A673 (cell line): Measurements from ENCODE around the gene IQCK. TPM values are rescaled to one million over a fixed set of nuclear protein-coding genes. Genes with fewer than 3 reads are reported as not detected.

Source experiments
- BruUV-seq: library from RNA; stranded (reverse); fragments of 400-500 nt; replicated peaks from 2 replicates; lab custom pipeline; 2021; lab: Mats Ljungman, UMichigan
- CTCF ChIA-PET: fragments of 300-600 bp; sonication (Branson Sonifier 250); formaldehyde crosslinking; loops from one replicate; lab custom pipeline; 2022; ENCODE audit warnings: antibody characterized with exemption; lab: Charles Lee
- POLR2A ChIA-PET: fragments of 300-600 bp; sonication (Branson Sonifier 250); formaldehyde crosslinking; loops from one replicate; lab custom pipeline; 2022; ENCODE audit warnings: antibody characterized with exemption; ENCODE audit not compliant: low non-redundant PET; lab: Charles Lee
- DNase-seq: peaks from one replicate; pipeline ENCODE4 v3.0.0-alpha.2; 2015; ENCODE audit warnings: low spot score
- H3K27ac ChIP-seq: fragments of 200-600 bp; sonication (generic); 2 replicates; pipeline ENCODE4 v1.5.1; 2016; ENCODE audit warnings: mixed run types, low read depth, mild to moderate bottlenecking, mixed read lengths, antibody characterized with exemption, low read length; ENCODE audit not compliant: poor library complexity, severe bottlenecking
- H3K27me3 ChIP-seq: fragments of 200-600 bp; sonication (generic); replicated peaks from 2 replicates; pipeline ENCODE4 v1.6.1; 2017; ENCODE audit warnings: mixed run types, low read depth, mild to moderate bottlenecking, mixed read lengths, antibody characterized with exemption, low read length; ENCODE audit not compliant: insufficient read depth, poor library complexity
- H3K36me3 ChIP-seq: fragments of 200-600 bp; sonication (generic); 2 replicates; pipeline ENCODE4 v1.6.1; 2016; ENCODE audit warnings: mixed run types, mild to moderate bottlenecking, mixed read lengths, antibody characterized with exemption, low read length; ENCODE audit not compliant: insufficient read depth, poor library complexity, severe bottlenecking
- H3K4me1 ChIP-seq: fragments of 200-600 bp; sonication (generic); 2 replicates; pipeline ENCODE4 v1.6.1; 2017; ENCODE audit warnings: mixed run types, mild to moderate bottlenecking, mixed read lengths, antibody characterized with exemption, low read length; ENCODE audit not compliant: insufficient read depth, poor library complexity, severe bottlenecking
- H3K4me3 ChIP-seq: fragments of 200-600 bp; sonication (generic); 2 replicates; pipeline ENCODE4 v1.5.1; 2016; ENCODE audit warnings: low read depth, mixed run types, mild to moderate bottlenecking, mixed read lengths, low read length; ENCODE audit not compliant: poor library complexity, severe bottlenecking
- H3K9me3 ChIP-seq: fragments of 200-600 bp; sonication (generic); 2 replicates; pipeline ENCODE4 v1.6.1; 2016; ENCODE audit warnings: mixed run types, low read depth, mild to moderate bottlenecking, mixed read lengths, antibody characterized with exemption, low read length; ENCODE audit not compliant: poor library complexity, severe bottlenecking
- EZH2 ChIP-seq: fragments of 200-600 bp; sonication (generic); IDR thresholded peaks from 2 replicates; pipeline ENCODE4 v1.6.1; 2017; ENCODE audit warnings: borderline replicate concordance, low read depth, mild to moderate bottlenecking, mixed read lengths, antibody characterized with exemption, low read length; ENCODE audit not compliant: poor library complexity, severe bottlenecking
- intact Hi-C: fragments of 100-400 bp; cut with micrococcal nuclease; formaldehyde crosslinking; loops from one replicate; pipeline ENCODE4 v1.10.0; 2022; ENCODE audit not compliant: unreplicated experiment
- total RNA-seq: library from RNA; stranded (reverse); gene quantifications from 2 replicates; pipeline ENCODE4 v1.2.3, GENCODE V29; 2021
- TF ChIP-seq, protein P1 (sequence below): fragments of 300-800, 200-600 bp; sonication (generic); conservative IDR thresholded peaks from 2 replicates; pipeline ENCODE4 v1.5.1; 2017; ENCODE audit warnings: low read depth, mild to moderate bottlenecking, antibody characterized with exemption, low read length, moderate library complexity, mixed read lengths

Gene IQCK
- total RNA-seq, 1 experiment from 2014 or later, result 11.2 TPM

DNA sequence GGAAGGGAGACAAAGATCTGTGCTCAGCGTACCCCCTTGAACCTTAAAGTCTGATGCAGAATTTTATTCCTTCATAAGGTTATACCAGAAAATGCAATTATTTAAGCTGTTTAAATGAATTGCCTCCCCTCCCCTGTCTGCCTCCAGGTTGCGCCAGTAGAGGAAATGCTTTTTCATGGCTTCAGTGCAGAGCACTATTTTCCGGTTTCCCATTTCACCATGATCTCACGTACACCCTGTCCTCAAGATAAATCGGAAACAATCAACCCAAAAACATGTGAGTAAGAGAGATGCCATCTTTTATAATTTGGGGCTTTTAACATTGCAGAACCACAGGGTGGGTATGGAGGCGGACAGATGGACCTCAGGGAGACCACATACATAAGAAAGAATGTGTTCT is 15.5 kb downstream of the IQCK start:
- H3K27ac ChIP-seq, result no peak overlapping the region
- no TSS peak for BruUV-seq
- H3K4me1 ChIP-seq, result no peaks in the 10 kb centered on the region
- no peak for DNase-seq
- CTCF ChIA-PET, result interaction anchor here (0.6 kb wide), 1 partner anchor 14 kb away, joined by 3 read pairs; no protein-coding TSS in a partner anchor
- H3K27me3 ChIP-seq, result no peaks in the 10 kb centered on the region
- no peak overlapping the region for H3K4me3 ChIP-seq
- TF ChIP-seq, protein P1, sequence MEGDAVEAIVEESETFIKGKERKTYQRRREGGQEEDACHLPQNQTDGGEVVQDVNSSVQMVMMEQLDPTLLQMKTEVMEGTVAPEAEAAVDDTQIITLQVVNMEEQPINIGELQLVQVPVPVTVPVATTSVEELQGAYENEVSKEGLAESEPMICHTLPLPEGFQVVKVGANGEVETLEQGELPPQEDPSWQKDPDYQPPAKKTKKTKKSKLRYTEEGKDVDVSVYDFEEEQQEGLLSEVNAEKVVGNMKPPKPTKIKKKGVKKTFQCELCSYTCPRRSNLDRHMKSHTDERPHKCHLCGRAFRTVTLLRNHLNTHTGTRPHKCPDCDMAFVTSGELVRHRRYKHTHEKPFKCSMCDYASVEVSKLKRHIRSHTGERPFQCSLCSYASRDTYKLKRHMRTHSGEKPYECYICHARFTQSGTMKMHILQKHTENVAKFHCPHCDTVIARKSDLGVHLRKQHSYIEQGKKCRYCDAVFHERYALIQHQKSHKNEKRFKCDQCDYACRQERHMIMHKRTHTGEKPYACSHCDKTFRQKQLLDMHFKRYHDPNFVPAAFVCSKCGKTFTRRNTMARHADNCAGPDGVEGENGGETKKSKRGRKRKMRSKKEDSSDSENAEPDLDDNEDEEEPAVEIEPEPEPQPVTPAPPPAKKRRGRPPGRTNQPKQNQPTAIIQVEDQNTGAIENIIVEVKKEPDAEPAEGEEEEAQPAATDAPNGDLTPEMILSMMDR, result no peak
- TF ChIP-seq EZH2, result no peak
- intact Hi-C loops, result no loop called here
- no peaks in the 10 kb centered on the region for H3K36me3 ChIP-seq
- POLR2A ChIA-PET, result no interaction called here
- H3K9me3 ChIP-seq, result no peaks in the 10 kb centered on the region

DNA sequence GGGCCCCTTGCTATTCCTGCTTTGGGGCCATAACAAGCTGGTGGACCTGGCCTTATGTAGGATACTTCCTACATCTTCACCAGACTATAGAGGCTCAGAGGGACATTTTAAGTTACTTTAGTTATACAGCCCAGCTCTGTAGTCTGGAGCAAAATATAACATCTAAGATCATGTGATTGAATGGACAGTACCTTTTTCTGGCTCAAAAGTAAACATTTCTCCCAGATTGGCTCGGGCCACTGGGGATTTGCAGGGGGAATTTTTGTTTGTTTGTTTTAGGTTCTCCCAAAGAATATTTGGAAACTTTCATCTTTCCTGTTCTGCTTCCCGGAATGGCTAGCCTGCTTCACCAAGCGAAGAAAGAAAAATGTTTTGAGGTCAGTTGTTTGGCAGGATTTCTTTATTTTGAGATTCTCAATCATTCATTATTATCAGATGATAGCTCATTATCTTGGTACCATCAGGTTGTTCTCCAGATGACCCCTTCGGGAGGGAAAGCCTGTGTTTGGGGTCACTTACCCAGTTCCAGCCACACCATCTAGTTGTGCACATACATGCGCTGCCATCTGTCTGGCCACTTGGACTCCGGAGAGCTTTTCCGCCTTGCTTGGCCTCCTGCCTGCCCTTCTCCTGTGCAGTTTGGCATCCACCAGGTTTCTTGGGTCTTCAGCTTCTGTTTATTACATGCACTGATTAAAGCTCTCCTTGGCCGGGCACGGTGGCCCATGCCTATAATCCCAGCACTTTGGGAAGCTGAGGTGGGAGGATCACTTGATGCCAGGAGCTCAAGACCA is 17.2 kb downstream of the IQCK start:
- BruUV-seq, result no TSS peak
- DNase-seq, result no peak

GRCh38 chr16:19737306-19738038 is 19.4 kb downstream of the IQCK start:
- H3K36me3 ChIP-seq, result no peaks in the 10 kb centered on the region
- H3K27ac ChIP-seq, result no peak overlapping the region
- H3K4me3 ChIP-seq, result no peak overlapping the region
- TF ChIP-seq EZH2, result no peak
- TF ChIP-seq, protein P1, result no peak
- intact Hi-C loops, result no loop called here
- H3K27me3 ChIP-seq, result no peaks in the 10 kb centered on the region
- no TSS peak for BruUV-seq
- no peaks in the 10 kb centered on the region for H3K4me1 ChIP-seq
- no peak for DNase-seq
- ChIA-PET POLR2A (interaction anchor here (0.6 kb wide), 1 partner anchor 25 kb away, joined by 4 read pairs; no protein-coding TSS in a partner anchor), CTCF (no interaction called here)
- no peaks in the 10 kb centered on the region for H3K9me3 ChIP-seq

More for the DNA sequence above, 17.2 kb downstream of the IQCK start:
- no peaks in the 10 kb centered on the region for H3K9me3 ChIP-seq
- CTCF ChIA-PET, result no interaction called here
- no peak overlapping the region for H3K4me3 ChIP-seq
- POLR2A ChIA-PET, result no interaction called here
- TF ChIP-seq, protein P1, result no peak
- TF ChIP-seq EZH2, result no peak
- no peak overlapping the region for H3K27ac ChIP-seq
- no peaks in the 10 kb centered on the region for H3K27me3 ChIP-seq
- no peaks in the 10 kb centered on the region for H3K4me1 ChIP-seq
- intact Hi-C loops, result no loop called here
- no peaks in the 10 kb centered on the region for H3K36me3 ChIP-seq
